DMS 273 (cell line): Measurements from ENCODE around the gene LAIR1.
A peak's percentile ranks its signal among the peaks of the same experiment; 100 is the strongest.

Experiments
- DNase-seq: peaks from one replicate; lab custom pipeline; 2025; ENCODE audit not compliant: unreplicated experiment; lab: John Stamatoyannopoulos, UW

LAIR1 gene

DNA sequence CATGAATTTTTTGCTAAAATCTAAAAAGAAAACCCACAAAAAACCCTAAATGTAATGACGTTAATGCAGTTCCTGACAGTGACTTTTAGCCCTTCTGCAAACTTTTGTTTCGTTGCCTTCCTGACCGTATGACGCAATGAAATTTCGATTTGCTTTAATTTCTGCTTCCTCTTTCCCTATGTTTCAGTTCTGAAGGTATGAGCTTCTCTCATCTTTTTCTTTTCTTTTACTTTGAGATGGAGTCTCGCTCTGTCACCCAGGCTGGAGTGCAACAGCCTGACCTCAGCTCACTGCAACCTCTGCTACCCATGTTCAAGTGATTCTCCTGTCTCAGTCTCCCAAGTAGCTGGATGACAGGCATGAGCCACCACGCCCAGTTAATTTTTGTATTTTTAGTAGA is 45.7 kb downstream of the LAIR1 start:
- no peak for DNase-seq

DNA sequence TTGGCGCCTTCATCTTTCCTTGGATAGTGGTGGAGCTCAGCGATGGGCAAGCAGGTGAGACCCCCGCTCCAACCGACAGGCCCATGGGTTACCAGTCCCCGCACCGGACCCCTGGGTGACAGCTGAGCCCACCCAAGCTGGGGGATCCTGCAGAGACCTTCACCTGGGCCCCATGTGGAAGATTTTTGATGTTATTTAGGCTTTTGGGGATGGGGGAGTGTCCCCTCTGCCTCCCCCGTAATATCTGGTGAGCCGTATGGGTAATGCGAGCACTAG is 46.8 kb downstream of the LAIR1 start:
- no peak for DNase-seq

DNA sequence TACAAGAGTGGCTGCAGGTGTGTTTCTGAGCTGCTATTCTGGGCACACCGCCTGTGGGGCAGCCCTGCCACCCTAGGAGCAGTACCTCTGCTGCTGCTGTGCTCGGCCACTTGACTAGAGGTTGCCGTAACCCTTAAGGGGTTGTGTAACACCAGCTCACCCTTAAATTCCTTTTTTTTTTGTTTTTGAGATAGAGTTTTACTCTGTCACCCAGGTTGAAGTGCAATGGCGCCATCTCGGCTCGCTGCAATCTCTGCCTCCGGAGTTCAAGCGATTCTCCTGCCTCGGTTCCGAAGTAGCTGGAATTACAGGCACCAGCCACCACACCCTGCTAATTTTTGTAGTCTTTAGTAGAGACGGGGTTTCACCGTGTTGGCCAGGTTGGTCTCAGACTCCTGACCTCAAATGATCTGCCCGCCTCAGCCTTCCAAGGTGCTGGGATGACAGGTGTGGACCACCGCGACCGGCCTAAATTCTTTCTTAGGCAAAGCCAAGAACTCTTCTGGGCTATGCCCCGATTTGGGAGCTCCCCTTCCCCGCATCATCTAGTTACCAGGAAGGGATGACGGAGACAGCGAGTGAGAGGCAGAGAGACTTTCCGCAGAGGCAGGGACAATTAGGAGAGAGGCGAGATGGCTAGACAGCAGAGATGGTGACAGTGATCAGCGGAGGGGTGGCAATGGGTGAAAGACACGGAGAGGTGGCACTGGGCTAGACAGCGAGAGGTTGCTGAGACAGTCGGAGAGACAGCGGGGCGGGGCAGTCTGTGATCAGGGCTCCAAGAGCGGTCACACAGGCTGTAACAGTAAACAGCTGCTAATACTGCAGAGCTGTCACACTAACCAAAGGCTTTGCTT is 47.4 kb downstream of the LAIR1 start:
- no peak for DNase-seq

DNA sequence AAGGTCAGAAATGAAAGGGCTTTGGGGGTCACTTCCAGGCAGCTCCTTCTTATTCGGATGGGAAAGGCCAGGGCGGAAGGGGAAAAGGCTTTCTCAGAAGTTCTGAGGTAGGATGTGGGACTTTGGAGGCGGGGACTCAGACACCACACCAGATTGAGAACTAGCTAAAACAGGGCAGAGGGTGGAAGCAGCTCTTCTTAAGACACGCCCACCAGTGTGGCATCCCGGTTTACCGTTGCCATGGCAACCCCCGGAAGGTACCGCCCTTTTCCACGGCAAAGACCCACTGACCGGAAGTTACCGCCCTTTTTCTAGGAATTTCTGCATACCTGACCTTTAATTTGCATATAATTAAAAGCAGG is 48.0 kb downstream of the LAIR1 start:
- DNase-seq: peak; percentile 47

DNA sequence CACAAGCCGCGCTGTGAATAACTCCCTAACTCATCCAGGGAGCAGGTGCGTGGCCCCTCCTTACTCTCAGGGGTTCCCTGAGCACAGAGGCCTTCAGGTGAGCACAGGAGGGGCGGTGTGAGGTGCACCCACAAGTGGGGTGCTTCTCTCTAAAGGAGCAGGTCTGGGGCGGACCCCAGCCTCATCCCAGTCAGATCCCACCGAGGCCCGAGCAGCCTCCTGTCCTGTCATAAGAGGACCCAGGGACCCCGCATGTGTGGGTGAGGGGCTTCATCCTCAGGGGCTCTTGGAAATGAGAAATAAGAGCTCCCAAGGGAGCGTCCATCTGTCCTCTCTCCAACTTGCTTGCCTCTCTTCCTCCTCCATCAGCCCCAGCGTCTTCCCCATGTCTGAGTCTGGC is 48.8 kb downstream of the LAIR1 start:
- no peak for DNase-seq

DNA sequence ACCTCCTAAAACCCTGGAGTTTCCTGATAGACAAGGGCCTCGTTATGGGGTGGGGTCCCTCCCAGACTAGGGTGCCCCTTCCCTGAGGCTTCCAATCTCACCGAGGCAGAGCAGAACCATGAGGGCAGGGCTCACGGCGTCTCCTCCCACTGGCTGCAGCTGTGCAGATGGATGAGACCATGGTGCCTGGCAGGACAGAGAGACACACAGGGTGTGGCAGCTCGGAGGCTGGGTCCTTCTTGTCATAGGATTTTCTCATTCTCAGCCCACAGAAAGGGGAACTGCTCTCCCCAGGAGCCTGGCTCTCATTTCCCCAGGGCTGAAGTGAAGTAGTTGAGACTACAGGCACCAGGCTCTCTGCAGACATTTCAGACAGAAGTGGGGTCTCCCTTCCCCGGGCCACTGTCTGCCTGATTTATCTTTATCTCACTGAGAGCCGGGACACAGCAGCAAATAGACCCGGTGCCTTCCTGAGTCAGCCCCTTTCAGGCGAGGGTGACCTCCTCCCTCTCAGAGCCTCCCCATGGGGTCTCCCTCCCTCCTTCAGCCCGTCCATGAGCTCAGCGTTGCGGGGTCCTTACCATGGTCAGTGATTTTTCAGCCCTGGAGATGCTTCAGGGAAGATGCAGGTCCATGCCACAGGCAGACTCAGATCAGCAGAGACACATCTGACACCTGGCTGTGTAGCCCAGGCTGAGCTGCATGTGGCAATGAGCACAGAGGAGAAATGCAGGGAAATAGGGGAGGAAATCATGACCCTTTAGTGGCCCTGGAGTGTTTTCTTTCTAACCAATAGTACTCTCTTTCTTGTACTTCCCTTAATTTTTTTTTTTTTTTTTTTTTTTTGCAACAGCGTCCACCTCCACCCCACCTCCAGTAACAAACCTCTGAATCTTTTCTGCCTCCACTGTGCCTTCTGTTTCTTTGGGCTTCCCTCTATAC is 52.0 kb downstream of the LAIR1 start, which contains the start of gene LILRA5:
Gene LILRA5, minus strand, starts transcription at position 731 of the 942 bp plus-strand sequence. Its CDS starts 147 bp downstream, at position 584.
- DNase-seq: no peak

DNA sequence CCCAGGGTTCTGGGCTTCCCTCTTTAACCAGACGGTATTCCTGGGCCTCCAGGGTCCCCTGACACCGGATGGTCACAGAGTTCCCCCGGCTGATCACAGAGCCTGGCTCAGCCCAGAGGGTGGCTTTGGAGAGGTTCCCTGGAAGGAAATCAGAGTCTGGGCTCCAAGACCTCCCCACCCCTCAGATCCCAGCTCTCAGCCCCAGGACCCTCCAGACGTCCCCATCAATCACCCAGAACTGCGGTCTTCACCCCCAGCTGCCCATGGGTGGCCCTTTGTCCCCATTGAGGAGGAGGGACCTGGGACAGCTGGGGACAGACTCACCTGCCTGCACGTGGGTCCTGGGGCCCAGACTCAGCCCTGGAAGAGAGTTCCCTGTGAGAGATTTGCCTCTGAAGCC is 52.7 kb downstream of the LAIR1 start:
- DNase-seq: no peak

DNA sequence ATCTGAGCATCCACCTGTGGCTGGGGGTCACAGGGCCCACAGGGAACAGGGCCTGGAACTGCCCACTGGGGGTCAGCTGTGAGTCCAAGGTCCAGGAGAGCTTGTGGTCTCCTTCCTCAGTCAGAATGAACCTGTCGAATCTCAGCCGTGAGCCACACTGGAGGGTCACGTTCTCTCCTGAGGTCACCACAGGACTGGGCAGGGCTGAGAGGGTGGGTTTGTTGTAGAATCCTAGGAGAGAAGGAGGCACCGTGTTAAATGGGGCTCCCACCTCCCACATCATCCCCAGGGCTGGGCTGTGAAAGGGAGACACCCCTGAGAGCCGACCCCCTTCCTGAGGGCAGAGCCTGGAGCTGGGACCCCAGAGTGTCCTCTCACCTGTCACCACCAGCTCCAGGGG is 53.2 kb downstream of the LAIR1 start:
- DNase-seq: no peak

DNA sequence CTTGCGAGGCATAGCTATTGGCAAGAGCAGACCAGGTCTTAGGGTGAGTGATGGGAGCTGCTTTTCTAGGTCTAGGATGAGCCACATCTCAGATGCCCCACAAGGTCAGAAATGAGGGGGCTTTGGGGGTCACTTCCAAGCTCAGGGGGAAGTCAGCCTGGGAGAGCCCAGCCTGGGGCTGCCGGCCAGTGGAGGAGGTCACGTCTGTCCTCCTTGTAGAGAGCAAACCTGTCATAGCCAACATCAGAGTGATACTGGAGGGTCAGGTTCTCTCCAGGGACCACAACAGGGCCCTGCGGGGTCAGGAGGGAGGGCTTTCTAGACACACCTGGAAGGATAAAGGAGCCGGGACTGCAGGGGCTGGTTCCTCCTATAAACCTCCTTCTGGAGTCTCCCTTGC is 54.2 kb downstream of the LAIR1 start:
- DNase-seq: no peak

DNA sequence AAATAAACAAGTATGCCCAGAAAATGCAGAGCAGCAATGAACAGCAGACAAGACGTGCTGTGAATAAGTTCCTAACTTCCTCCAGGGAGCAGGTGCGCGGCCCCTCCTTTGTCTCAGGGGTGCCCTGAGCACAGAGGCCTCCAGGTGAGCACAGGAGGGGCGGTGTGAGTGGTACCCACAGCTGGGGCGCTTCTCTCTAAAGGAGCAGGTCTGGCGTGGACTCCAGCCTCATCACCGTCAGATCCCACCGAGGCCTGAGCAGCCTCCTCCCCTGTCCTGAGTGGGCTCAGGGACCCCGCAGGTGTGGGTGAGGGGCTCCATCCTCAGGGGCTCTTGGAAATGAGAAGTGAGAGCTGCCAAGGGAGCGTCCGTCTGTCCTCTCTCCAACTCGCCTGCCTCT is 54.9 kb downstream of the LAIR1 start:
- no peak for DNase-seq

DNA sequence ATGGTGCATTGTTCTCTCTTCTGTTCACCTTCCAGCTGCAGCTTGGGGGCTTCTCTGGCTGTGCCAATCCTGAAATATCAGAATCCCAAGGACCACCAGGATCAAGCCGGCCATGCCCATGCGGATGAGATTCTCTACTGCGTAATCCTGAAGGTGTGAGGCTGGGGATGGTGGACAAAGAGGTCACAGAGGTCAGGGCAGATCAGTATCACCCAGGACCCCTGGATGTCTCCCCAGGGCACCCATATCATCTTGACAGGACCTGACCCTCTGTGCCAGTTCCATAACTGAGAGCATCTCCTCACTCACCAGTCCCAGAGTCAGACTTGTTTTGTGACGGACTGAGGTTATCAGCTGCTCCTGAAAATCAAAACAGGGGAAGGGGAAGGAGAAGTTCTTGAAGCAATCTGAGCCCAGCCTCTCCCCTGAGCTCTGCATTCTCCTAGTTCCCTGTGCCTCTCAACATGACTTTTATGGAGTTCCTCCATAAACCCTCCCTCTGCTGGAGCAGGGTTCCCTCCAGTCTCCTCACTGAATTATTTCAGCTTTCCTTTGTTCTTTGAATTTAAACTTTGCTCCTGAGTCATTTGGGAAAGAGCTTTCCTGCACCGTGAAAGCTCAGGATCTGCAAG is 57.2 kb downstream of the LAIR1 start:
- DNase-seq: no peak

DNA sequence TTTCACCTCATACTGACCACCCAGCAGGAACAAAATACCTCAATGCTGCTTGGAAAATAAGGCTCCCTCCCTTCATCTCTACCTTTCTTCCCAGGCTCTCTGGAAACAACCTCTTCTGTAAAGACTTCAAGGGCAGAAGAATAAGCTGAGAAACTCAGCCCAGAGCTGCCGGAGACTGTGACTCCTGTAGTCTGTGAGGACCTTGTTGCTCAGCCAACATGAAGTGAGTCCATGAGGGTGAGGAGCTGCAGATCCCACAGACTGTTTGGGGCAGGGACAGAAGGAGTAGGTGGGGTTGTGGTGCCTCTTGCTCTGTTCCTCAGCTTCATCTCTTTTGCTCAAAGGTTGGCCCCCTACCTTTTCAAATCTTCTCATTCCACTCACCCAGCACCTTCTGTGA is 59.6 kb downstream of the LAIR1 start:
- DNase-seq: no peak

DNA sequence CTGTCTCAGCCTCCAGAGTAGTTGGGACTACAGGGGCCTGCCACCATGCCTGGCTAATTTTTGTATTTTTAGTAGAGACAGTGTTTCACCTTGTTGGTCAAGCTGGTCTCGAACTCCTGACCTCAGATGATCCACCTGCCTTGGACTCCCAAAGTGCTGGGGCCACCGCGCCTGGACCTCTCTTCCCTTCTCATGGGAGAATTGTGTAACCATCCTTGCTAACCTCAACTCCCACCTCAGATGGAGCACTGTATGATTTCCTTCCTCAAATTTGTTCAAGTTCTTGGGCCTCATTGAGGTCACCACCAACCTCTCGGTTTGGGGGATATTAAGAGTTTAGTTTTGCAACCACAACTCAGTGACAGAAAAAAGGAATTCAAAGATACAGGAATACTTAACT is 62.5 kb downstream of the LAIR1 start:
- DNase-seq: no peak
